Putamen (tissue), 1 donor: Measurements from ENCODE around the gene GPC1.

Experiments
- DNase-seq: peaks from one replicate; pipeline ENCODE4 v3.0.0-alpha.2; 2016; ENCODE audit warnings: low spot score

The GPC1 gene

DNA sequence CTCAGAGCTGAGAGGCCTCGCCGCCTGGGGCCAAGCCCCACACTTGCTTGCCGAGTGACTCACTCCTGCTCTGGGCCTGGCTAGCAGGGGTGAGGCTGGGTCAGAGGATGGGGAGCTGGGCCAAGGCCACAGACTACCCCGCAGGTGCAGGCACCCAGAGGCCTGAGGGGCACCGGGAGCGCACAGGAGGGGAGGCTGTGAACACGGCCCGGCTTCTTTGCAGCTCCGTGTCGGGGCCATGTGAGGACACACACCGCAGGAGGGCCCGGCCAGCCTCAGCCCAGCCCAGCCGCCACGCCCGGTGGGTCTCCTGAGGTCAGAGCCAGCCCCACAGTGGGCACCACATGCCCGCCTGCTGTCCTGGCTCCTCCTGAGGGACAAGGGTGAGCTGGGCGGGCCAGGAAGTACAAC, 8.4 kb downstream of the GPC1 start:
- DNase-seq = no peak

DNA sequence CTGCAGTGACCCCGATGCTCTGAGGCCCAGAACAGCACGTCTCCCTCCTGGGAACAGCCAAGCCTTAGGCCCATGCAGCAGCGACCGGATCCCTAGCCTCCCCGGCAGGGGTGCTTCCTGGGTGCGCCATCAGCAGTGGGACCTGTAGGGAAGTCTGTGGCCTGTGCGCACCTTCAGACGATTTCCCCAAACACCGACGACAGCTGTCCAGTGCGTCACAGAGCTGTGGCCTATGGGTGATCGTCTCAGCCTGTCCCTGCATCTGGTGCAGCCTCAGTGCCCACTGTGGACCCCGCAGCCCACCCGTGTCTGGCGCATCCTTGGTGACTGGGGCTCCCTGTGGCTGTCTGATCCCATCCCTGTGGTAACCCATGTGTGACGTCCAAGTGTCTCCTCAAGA, 9.0 kb downstream of the GPC1 start:
- no peak for DNase-seq

DNA sequence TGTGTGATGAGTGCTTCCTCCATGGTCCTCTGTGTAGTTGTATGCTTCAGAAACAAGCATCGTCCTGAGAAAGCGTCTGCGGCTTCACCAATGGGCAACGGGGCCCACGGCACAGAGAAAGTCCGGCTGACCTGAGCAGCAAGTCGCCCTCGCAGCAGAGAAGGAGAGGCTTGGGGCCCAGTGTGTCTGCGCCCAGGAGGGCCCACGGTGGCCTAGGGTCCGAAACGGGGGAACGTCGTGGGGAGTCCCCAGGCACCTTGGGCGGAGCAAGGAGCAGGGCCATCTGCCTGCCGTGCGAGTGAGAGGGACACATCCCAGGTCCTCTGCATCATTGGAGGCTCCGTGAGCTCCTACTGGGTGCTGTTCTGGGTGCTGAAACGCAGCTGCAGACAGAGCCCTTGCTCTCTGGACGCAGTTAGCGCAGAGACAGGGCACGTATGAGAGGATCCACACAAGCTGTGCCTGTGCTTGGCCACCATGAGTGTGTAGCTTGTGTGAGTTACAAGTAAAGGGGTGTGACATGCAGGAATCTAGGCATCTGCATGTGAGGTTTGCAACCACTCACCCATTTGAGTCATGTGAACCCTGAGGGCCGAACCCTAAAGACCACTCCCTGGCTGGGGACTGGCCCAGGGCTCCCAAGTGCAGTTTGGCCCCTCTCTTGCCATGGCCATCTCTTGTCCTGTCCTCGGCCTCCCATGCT, 10.6 kb downstream of the GPC1 start:
- DNase-seq = no peak

DNA sequence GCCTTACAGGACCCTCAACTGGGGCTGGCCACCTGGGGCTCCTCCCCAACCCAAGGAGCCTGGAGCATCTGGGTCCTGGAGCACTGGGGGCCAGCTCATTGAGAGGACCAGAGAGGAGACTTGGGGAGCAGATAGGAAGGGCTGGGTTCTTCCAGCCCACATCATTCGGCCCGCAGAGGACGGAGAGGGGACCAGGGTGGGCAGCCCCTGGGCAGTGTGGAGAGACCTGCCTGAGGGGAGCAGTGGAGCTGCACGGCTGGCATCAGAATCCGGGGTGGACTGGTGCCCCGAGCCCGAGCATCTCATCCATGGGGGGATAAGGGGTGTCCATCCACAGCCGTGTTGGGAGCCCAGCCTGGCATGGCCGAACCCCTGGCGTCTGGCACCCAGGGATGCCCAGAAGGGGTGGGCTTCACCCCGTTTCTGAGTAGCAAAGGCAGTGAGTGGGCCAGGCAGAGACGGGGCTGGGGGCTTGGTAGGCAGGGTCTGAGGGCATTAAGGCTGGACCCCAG, 11.3 kb downstream of the GPC1 start:
- DNase-seq = no peak

DNA sequence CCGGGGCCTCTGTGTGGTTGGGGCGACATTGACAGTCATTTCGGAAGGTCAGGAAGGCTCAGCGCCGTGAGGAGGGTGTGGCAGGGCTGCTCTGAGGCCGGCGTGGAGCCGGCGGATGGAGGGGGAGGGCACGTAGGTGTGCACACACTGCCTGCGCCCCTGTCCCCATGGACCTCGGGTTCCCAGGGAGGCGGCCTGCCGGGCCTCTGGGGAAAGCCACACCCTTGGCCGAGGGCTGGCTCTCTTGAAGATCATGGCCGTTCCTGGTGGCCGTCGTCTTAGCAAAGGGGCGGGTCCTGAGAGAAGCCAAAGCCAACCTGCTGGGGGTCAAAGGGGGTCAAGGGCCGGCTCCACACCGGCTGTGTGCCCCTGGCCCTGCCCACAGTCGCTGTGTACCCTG, 11.9 kb downstream of the GPC1 start:
- DNase-seq = no peak

DNA sequence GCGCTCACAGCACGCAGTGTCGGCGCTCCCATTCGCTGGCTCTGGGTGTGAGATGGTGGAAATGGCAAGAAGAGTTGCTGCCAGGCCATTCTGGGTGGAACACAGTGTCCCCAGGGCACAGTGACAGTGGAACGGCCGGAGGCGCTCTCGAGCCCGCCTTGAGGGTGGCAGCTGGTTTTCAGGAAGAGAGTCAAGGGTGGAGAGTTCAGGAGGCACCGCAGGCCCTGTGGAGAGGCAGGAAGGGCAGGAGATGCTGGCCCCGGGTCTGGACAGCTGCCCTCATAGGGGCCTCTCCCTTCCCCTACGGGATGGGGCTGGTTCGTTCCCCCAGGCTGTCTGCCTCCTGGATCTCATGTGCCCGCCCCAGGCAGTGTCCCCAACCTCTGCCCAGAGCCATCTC, 12.5 kb downstream of the GPC1 start:
- no peak for DNase-seq

DNA sequence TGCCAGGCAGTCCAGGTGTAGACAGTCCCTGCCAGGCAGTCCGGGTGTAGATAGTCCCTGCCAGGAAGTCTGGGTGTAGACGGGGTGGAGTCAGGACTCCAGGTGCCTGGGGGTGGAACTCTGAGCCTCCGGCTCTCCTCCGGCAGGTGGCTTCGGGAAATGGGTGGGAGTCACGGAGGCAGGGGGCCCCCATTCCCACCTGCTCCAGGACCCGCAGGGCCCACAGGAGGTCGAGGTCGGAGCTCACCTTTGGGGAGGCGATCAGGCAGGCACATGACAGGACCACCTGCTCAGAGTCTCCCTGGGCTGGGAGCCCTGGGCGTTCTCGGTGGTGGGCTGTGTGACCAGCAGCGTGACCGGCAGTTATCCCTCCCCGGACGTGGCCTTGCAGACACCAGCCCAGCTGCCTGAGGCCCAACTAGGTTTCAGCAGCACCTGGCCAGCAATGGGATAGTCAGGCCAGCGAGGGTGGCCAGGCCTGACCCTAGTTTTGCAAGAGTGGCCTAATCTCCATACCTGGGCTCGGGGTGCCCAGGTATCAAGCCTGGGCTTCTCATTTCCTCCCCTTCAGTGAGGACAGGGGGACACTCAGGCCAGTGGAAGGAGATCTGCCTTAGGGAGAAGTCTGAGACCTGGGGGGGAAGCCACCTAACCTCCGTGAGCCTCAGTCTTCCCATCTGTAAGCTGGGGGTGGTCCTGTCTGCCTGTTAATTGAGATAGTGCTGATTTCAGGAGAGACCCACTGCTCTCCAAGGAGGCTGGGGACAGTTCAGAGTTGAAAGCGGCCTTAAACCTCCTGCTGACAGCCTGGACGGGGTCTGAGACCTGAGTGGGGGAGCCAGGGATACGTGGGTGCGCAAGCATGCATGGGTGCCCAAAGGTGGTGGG, 13.2 kb downstream of the GPC1 start:
- DNase-seq = no peak

DNA sequence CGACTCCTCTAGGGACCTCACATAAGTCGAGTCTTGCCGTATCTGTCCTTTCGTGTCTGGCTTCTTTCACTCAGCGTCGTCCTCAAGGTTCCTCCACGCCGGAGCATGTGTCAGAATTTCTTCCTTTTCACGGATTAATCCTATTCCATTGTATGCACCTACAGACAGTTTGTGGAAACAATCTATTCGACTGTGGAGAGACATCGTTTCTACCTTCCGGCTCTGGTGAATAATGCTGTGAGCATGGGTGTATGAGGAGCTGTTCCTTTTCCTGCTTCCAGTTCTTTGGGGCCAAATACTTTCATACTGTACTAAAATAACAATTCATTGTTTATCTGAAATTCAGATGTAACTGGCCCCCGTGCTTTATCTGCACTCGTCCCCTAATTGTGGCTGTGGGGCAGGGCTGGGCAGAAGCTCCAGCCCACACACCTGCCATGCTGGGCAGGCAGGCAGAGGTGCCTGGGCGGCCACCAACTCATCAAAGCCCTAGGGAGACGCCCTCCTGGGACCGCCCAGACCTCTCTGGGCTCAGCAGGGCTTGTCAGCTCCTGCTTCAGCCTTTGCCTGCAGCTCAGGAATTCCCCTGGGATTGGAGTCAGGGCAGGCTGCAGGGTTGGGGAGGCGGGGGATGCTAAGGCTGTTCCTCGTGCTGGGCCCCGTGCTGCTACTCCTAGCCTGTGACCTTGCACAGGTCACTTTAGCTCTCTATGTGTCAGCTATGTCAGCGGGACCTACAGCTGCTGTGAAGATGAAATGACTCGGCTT, 14.5 kb downstream of the GPC1 start:
- no peak for DNase-seq

DNA sequence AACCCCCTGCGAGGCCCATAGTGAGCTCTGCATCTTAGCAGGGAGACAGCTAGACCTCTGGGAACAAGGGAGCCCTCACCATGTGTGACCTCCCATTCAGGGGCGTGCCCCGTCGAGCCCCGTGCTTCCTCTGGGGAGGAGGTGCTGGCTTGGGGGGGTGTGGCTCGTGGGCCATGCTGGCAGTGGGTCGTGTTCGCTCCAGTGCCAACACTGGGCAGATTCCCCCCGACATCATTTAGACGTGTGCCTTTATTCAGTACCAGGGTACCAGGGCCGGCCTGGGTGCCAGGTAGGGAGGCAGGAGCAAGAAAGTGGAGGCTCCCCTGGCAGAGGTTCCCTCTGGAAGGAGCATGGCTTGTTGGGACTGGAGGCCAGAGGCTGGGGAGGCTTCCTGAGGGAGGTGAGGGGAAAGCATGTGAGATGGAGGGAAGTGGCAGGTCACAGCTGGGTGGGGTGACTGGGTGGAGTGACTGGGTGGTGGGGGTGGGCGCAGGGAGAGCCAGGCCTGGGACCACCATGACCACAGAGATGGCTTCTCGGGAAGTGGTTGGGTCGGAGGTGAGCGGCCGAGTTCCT, 15.2 kb downstream of the GPC1 start:
- no peak for DNase-seq

DNA sequence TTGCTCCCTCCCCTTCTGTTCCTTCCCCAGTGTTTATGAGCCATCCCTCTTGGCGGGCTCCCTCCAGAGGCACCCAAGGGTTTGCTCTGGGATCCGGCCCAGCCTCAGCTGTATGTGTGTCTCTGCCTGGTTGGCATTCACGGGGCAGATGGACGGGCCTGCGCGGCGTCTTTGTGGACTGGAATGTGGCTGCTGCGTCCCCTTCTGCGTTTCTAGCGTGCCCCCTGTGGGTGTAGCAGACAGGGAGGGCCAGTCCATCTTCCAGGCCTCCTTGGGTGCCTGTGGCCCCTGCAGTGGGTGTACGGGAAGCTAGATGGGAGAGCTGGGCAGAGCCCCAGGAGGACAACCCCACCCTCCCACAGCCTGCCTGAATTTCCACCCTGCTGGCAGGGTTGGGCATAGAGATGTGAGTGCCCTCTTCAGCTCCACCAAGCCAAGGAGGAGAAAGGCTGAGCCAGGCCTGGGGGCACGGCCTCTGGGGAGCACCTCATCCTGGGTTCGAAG, 15.7 kb downstream of the GPC1 start:
- DNase-seq = no peak

DNA sequence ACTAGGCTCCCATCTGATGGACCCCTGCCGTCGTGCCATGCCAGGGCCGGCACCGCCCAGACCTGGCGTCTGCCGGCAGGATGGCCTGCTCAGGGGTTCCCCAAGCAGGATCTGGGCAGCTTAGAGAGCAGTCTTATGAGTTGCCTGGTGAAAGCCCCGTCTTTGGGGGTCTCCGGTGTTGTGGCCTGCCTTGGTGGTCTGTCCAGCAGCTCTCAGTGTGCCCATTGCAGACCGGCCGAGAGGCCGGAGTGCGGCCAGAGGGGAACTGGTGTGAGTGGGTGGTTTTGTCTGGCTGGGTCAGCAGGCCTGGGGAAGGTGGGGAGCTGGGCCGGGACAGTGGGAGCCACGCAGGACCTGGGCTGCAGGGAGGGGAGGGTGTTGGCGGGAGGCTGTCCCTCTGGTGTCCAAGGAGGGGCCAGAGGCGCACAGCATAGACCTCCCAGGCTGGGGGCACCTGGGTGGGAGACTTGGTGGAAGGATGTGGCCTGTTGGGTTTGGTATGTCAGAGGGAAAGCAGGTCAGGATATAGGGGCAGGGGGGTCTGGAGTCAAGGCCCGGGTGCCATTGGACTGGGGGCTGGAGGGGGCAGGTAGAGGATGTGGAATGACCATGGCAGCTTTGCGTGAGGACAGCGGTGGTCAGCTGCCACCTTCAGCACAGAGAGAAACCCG, 16.5 kb downstream of the GPC1 start:
- DNase-seq = no peak

DNA sequence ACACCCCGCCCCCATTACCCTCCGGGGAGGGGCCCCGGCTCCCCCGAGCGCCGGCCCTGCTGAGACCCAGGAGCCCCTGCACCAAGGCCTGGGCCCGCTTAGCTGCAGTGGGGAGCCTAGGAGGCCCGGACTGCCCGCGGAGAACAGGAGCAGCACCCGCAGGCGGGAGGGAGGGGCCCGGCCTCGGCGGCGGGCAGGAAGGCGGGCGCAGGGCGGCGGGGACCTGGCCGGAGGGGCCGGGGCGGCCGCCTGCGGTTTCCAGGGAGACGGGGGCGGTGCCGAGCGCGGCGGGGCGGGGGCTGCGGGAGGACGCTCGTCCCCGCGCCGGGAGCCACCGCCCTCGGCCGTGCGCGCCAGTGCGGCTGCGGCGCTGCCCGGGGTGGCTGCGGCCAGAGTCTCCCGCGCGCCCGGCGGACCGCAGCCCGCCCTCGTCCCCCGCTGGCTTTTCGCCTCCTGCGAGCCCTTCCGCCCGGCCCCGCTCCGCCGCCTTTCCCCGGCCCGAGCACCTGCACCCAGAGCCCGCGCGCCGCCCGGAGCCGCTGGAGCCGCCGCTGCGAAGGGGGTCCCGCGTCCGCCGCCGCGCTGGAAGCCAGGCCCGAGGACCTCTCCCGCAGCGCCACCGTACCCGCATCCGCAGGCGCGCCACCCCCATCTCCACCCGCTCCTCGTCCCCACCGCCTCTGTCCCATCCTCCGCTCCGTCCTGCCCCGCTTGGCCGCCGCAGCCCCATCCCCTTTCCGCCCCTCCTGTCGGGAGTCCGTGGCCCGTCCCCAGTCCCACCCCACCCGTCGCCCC, 17.2 kb downstream of the GPC1 start:
- DNase-seq = peak; percentile 60

DNA sequence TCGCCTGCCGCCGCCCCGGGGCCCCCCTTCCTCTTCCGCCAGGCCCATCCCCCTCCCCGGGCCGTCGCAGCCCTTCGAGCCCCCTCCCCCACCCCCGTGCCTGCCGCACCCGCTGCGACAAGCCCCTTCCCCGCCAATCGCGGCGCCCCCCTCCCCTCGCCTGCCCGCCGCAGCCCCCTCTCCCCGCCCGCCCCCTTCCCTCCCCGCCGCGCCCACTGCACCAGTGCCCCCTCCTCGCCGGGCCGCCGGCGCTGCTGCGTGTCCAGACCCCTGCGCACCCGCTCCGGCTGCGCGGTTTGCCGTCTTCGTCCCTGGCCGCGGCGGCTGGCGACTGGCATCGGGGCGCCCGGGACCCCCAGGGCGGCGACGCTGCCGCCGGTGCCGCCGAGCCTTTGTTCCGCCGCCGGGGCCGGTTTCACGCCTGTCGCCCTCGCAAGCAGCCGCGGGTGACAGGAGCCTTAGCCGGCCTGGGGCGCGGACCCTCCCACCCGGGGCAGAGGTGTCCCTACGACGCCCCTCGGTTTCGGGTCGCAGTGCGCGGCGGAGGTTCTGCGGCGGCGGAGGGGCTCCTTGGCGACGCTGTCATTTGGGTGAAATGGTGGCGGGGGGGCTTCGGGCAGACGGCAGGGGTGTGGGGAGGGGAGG, 18.1 kb downstream of the GPC1 start:
- no peak for DNase-seq

DNA sequence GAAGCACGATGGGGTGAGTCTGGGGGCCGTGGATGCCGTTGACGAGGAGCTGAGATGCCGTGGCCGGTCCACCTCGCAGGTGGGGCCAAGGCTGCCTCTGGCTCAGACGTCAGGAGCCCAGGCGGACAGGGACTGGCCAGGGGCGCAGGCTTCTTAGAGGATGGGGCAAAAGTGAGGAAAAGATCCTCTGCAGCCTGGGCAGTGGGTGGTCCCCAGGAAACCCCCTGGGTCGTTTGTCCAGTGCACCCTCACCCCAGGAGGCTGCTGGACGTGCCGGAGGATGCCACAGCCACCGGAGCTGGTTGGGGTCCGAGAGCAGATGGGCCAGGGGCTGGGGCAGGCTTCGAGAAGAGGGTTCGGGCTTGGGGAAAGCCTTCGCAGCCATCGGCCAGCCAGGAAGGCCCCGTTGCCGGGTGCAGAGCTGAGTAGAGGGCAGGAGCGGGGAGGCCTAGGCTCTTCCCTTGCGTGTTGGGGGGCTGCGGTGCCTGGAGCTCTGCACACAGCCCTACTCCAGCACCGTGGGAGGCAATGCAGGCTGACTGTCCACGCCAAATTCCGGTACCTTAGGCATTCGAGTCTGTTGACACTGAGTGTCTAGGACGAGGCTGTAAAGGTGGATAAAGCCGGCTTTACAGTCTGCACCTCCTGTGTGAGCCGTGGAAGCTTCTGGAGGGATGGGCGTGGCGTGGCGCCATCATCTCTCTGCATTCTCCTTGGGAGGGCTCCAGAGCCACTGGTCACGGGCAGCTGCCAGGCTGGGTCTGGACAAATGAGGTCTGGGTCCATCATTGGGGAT, 18.8 kb downstream of the GPC1 start:
- DNase-seq = no peak

DNA sequence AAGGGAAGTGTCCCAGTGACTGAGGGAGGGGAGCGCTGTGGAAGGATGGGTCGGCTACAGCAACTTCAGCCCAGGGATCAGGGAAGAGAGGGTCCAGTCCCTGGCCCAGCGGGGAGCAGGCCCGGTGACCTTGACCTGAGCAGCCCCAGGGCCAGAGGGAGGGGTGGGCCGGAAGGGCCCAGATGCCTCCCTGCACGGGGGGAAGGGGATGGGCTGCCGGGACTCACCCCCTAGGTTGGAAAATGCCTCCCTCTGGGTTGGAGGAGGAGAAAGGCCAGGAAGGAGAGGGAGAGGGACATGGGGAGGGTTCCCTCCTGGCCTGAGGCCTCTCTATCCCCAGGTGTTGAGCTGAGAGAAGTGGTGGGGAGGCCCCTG, 19.8 kb downstream of the GPC1 start:
- DNase-seq = no peak

DNA sequence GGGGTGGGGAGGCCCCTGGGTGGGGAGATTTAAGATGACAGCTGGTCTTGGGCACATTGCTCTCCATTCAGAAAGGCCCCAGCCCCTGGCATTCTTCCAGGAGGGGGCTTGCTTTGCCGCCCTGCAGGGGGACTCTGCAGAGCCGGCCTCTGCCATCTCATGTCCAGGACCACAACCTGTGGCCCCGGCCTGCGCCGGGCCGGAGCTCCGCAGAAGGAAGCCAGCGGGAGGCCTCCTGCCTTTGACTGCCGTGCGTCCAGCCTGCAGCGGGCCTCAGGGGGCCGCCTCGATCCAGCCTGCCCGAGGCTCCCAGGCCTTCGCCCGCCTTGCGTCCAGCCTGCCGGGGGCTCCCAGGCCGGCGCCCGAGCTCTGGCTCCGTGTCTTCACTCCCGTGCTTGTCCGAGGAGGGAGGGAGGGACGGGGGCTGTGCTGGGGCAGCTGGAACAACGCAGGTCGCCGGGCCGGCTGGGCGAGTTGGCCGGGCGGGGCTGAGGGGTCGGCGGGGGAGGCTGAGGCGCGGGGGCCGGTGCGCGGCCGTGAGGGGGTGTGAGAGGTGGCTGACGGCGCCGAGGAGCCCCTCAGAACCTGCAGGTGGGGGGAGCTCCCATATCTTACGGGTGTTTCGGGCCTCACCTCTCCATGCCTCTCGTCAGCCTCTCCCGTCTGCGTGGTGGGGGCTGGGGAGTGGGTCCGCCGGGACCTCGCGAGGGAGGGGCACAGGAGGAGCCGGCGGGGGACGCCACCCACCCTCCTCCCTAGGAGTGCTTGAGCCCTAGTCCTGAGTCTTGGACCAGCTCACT, 20.4 kb downstream of the GPC1 start:
- DNase-seq = no peak

DNA sequence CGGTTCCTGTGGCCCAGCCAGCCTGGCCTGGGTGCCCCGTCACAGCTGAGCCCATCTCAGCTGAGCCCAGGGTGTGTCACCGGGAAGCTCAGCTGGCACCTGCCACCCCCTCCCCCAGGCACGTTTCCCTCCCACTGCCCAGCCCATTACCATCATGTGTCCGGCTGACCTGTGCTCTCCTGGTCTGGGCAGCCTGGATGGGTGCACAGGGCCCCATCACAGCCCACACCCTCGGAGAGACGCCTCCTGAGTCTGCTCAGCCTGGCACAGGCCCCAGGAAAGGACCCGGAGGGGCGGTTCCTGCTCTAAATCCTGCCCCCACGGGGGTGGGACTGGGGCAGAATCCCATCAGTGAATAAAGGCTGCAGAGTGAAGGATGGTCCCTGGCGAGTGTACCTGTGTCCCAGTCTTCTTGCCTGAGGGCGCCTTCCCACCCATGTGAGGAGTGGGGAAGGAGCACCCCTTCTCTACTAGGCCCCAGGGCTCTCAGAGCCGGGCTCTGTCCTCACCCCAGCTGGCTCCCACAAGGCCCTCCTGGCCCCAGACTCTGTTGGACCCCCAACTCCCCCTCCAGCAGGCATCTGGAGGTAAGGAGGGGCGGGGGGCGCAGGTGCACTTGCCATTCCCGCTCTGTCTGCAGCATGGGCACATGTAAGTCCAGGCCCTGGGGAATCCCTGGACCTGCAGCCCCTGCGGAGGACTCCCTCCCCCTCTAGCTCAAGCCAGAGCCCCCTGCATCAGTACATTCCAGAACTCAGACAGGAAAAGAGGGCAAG, 21.2 kb downstream of the GPC1 start:
- DNase-seq = no peak
